ENCODE results near the gene PPP1CB.

DNA sequence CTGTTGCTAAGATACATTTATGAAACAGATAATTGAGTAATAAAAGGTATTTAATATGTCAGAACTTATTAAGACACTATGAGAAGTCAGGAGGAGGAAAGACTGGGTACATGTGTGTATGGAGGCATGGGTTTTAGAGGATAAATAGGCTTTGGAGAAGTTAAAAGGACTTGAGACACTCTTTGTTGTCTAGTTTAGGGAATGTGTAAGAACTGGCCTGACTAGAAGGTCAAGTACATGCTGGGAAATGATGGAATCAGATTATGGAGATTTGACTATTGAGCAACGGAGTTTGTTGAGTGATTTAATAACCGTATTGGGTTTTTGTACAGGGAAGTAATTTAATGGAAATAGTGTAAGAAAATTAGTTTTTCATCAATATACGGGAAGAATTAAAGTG lies 30.8 kb downstream of the PPP1CB start:
- TF ChIP-seq, protein P1, sequence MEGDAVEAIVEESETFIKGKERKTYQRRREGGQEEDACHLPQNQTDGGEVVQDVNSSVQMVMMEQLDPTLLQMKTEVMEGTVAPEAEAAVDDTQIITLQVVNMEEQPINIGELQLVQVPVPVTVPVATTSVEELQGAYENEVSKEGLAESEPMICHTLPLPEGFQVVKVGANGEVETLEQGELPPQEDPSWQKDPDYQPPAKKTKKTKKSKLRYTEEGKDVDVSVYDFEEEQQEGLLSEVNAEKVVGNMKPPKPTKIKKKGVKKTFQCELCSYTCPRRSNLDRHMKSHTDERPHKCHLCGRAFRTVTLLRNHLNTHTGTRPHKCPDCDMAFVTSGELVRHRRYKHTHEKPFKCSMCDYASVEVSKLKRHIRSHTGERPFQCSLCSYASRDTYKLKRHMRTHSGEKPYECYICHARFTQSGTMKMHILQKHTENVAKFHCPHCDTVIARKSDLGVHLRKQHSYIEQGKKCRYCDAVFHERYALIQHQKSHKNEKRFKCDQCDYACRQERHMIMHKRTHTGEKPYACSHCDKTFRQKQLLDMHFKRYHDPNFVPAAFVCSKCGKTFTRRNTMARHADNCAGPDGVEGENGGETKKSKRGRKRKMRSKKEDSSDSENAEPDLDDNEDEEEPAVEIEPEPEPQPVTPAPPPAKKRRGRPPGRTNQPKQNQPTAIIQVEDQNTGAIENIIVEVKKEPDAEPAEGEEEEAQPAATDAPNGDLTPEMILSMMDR (IDR thresholded peaks at IDR 0.05) = no peak
- peak in 1 of 2 donors; percentile 25 for TF ChIP-seq POLR2AphosphoS5 (IDR thresholded peaks at IDR 0.05; ENCODE audit: insufficient read depth in 1 of 2, low read depth in 1 of 2)
